ENCODE measurements around the gene SLC49A4. TPM values are rescaled to one million over a fixed set of nuclear protein-coding genes. Genes with fewer than 3 reads are reported as not detected.

SLC49A4 gene
- total and polyA plus RNA-seq, 12 donors: 2.2 to 40.8 (median 17.5) TPM

- no peaks in the 10 kb centered on the region for H3K36me3 ChIP-seq (replicated peaks in 1 of 2)
- H3K27me3 ChIP-seq: no peaks in the 10 kb centered on the region
- H3K4me3 ChIP-seq: no peak overlapping the region
- H3K9me3 ChIP-seq (replicated peaks in 1 of 3): no peaks in the 10 kb centered on the region
- no peaks in the 10 kb centered on the region for H3K4me1 ChIP-seq (replicated peaks in 1 of 2)
- H3K27ac ChIP-seq: no peak overlapping the region
- intact Hi-C loops (cut with DNase I): no loop called here
- DNase-seq: no peak
- TF ChIP-seq POLR2A (IDR thresholded peaks at IDR 0.05): no peak
- TF ChIP-seq, protein P1, sequence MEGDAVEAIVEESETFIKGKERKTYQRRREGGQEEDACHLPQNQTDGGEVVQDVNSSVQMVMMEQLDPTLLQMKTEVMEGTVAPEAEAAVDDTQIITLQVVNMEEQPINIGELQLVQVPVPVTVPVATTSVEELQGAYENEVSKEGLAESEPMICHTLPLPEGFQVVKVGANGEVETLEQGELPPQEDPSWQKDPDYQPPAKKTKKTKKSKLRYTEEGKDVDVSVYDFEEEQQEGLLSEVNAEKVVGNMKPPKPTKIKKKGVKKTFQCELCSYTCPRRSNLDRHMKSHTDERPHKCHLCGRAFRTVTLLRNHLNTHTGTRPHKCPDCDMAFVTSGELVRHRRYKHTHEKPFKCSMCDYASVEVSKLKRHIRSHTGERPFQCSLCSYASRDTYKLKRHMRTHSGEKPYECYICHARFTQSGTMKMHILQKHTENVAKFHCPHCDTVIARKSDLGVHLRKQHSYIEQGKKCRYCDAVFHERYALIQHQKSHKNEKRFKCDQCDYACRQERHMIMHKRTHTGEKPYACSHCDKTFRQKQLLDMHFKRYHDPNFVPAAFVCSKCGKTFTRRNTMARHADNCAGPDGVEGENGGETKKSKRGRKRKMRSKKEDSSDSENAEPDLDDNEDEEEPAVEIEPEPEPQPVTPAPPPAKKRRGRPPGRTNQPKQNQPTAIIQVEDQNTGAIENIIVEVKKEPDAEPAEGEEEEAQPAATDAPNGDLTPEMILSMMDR (IDR thresholded peaks at IDR 0.05): no peak
Measured at GRCh38 chr3:122868322-122868721, 73.5 kb downstream of the SLC49A4 start.

GRCh38 chr3:122873741-122874515 lies 79.1 kb downstream of the SLC49A4 start:
- intact Hi-C loops (cut with DNase I): no loop called here
- no peaks in the 10 kb centered on the region for H3K4me1 ChIP-seq (replicated peaks in 1 of 2)
- H3K27me3 ChIP-seq: no peaks in the 10 kb centered on the region
- peak in 1 of 7 donors; percentile 64 for DNase-seq
- H3K9me3 ChIP-seq (replicated peaks in 1 of 3): no peaks in the 10 kb centered on the region
- WGBS, 4 donors: 92 to 97% (median 94%) methylated on average over 9 of the region's 9 CpGs
- no peak overlapping the region for H3K4me3 ChIP-seq
- TF ChIP-seq POLR2A (IDR thresholded peaks at IDR 0.05): no peak
- TF ChIP-seq, protein P1 (IDR thresholded peaks at IDR 0.05): no peak
- H3K36me3 ChIP-seq (replicated peaks in 1 of 2): no peaks in the 10 kb centered on the region
- no peak overlapping the region for H3K27ac ChIP-seq

- TF ChIP-seq POLR2A (IDR thresholded peaks at IDR 0.05): no peak
- TF ChIP-seq, protein P1 (IDR thresholded peaks at IDR 0.05): no peak
- DNase-seq: no peak
- peaks cover 0 to 5% of the 10 kb centered on the region in 2 donors for H3K36me3 ChIP-seq (replicated peaks in 1 of 2)
- H3K4me1 ChIP-seq (replicated peaks in 1 of 2): no peaks in the 10 kb centered on the region
- no peaks in the 10 kb centered on the region for H3K9me3 ChIP-seq (replicated peaks in 1 of 3)
- no peaks in the 10 kb centered on the region for H3K27me3 ChIP-seq
- intact Hi-C loops (cut with DNase I): no loop called here
- H3K27ac ChIP-seq: no peak overlapping the region
- H3K4me3 ChIP-seq: no peak overlapping the region
Measured at GRCh38 chr3:122875547-122876127, 80.8 kb downstream of the SLC49A4 start.

GRCh38 chr3:122880173-122880572 lies 85.3 kb downstream of the SLC49A4 start:
- H3K4me1 ChIP-seq (replicated peaks in 1 of 2): no peaks in the 10 kb centered on the region
- TF ChIP-seq, protein P1 (IDR thresholded peaks at IDR 0.05): no peak
- TF ChIP-seq POLR2A (IDR thresholded peaks at IDR 0.05): no peak
- H3K4me3 ChIP-seq: no peak overlapping the region
- no peak overlapping the region for H3K27ac ChIP-seq
- peaks cover 0 to 5% of the 10 kb centered on the region in 2 donors for H3K36me3 ChIP-seq (replicated peaks in 1 of 2)
- H3K9me3 ChIP-seq (replicated peaks in 1 of 3): no peaks in the 10 kb centered on the region
- no peaks in the 10 kb centered on the region for H3K27me3 ChIP-seq
- intact Hi-C loops (cut with DNase I): no loop called here
- 79 to 91% (median 89%) methylated on average over 4 of the region's 4 CpGs for WGBS, 4 donors
- DNase-seq: no peak

Measured in adrenal gland (tissue), 12 donors.